Left lung (tissue), 10 donors: ENCODE results near the gene RILPL1. TPM values are rescaled to one million over a fixed set of nuclear protein-coding genes. Genes with fewer than 3 reads are reported as not detected.
"Not testable (repeated sequence)": the region's sequence is repeated elsewhere in the genome, so short reads cannot be mapped to it uniquely, and the experiment has no call there.

Source experiments
- ATAC-seq: fragments of 200-7000 bp; cut with Tn5 transposase; one replicate; pipeline ENCODE4 v1.9.1; 2020; ENCODE audit warnings: moderate library complexity
- DNase-seq, 4 donors: peaks; one replicate each; pipeline ENCODE4 v3.0.0-alpha.2; 2013 to 2020
- H3K27ac ChIP-seq, 2 donors: fragments of 200-600 bp; sonication (generic) in 1 of 2; one replicate each; pipeline versions ENCODE4 v1.5.0 to v1.8.0; 2020 to 2021
- H3K27me3 ChIP-seq, 2 donors: fragments of 200-600 bp; sonication (generic) in 1 of 2; one replicate each; pipeline versions ENCODE4 v1.5.0 to v1.8.0; 2020 to 2021
- H3K36me3 ChIP-seq, 2 donors: fragments of 200-600 bp; sonication (generic) in 1 of 2; one replicate each; pipeline versions ENCODE4 v1.5.0 to v1.8.0; 2020 to 2021
- H3K4me1 ChIP-seq, 2 donors: fragments of 200-600 bp; one replicate each; pipeline ENCODE4 v1.8.0; 2021
- H3K4me3 ChIP-seq, 2 donors: fragments of 200-600 bp; sonication (generic) in 1 of 2; one replicate each; pipeline versions ENCODE4 v1.5.0 to v1.8.0; 2020 to 2021; ENCODE audit warnings: mild to moderate bottlenecking in 1 of 2
- H3K9me3 ChIP-seq, 2 donors: fragments of 200-600 bp; sonication (generic) in 1 of 2; one replicate each; pipeline versions ENCODE4 v1.5.0 to v1.8.0; 2020 to 2021
- intact Hi-C, 2 donors: fragments of 100-400 bp; cut with DNase I; formaldehyde crosslinking; loops; one replicate each; pipeline versions ENCODE4 v1.11.2 to v1.14.2; 2022
- polyA plus RNA-seq, 6 donors: library from polyadenylated mRNA; unstranded; fragments of 120-200 nt; gene quantifications; one replicate each; pipeline ENCODE4 v1.2.1, GENCODE V29; 2013; ENCODE audit not compliant: insufficient read length in 6 of 6
- total RNA-seq, 2 donors: library from RNA; stranded (reverse); fragmentation: NEBNext Ultra II Directional; extraction: Animal tissue kit (Norgen Biotek cat#: 25700); gene quantifications; one replicate each; pipeline ENCODE4 v1.2.1, GENCODE V29; 2021
- TF ChIP-seq, protein P1 (sequence below), 2 donors: fragments of 200-600 bp; sonication (generic) in 1 of 2; IDR thresholded peaks; one replicate each; pipeline versions ENCODE4 v1.5.0 to v1.8.0; 2021; ENCODE audit warnings: antibody characterized with exemption in 2 of 2
- donor health status: DM: no; HTN: yes; CAD: no.
- donor health status: DM: no; HTN: no; CAD: no.

The RILPL1 gene
- total and polyA plus RNA-seq, 8 donors: 11.9 to 25.2 (median 21.6) TPM

DNA sequence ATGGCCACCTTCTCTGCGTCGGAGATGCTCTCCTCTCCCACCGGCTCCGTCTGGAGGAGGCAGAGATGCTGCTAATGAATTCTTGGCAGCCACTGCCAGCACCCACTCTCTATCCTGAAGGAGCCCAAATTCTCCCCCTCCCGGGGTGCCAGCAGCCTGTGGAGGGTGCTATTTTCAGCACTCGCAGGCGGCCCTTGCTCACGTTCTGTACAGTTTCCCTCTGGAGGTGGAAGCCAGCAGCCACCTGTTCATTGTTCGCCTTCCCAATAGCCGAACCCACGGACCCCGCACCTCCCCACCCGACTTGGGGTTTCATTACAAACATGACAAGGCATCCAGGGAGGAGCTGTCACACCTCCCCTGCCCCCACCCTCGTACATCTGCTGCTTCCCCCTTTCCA is 47.8 kb downstream of the RILPL1 start:
- Histone ChIP-seq H3K36me3 (peaks cover 0 to 4% of the 10 kb centered on the region in 2 donors), H3K9me3 (no peaks in the 10 kb centered on the region), H3K27me3 (no peaks in the 10 kb centered on the region), H3K4me3 (no peak overlapping the region), H3K4me1 (no peaks in the 10 kb centered on the region), H3K27ac (no peak overlapping the region)
- TF ChIP-seq, protein P1, sequence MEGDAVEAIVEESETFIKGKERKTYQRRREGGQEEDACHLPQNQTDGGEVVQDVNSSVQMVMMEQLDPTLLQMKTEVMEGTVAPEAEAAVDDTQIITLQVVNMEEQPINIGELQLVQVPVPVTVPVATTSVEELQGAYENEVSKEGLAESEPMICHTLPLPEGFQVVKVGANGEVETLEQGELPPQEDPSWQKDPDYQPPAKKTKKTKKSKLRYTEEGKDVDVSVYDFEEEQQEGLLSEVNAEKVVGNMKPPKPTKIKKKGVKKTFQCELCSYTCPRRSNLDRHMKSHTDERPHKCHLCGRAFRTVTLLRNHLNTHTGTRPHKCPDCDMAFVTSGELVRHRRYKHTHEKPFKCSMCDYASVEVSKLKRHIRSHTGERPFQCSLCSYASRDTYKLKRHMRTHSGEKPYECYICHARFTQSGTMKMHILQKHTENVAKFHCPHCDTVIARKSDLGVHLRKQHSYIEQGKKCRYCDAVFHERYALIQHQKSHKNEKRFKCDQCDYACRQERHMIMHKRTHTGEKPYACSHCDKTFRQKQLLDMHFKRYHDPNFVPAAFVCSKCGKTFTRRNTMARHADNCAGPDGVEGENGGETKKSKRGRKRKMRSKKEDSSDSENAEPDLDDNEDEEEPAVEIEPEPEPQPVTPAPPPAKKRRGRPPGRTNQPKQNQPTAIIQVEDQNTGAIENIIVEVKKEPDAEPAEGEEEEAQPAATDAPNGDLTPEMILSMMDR (IDR thresholded peaks at IDR 0.05): no peak
- DNase-seq (no peak), ATAC-seq (no peak)
- intact Hi-C loops: no loop called here

DNA sequence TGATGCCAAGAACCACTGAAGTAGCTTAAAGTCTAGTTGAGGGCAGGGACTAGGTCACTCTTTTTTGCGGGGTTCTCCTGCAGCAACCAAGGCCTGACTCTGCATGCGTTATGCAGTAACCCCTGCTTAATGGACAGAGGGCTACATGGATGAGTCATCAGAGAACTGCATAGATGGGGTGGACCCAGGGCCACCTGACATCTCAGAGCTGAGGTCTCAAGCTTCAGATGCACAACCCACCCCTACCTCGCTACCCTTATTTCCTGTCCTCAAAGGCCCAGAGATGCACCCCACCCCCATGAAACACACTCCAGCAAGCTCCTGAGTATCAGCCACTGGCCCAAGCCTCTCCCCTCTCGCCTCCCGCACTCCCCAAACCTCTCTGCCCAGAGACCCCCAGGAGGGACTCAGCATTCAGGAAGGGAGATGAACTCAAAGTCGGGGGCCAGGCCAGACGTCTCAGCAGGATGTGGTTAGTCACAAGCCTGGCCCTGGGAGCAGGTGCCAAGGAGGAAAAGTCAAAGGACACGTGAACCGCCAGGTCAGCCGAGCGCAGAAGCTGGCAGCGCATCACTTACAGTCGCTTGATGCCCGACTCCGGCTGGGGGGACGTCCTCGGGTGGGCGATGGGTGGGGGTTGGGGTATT is 49.8 kb downstream of the RILPL1 start:
- Histone ChIP-seq H3K4me3 (no peak overlapping the region), H3K27ac (no peak overlapping the region), H3K9me3 (no peaks in the 10 kb centered on the region), H3K27me3 (no peaks in the 10 kb centered on the region), H3K4me1 (no peaks in the 10 kb centered on the region), H3K36me3 (peaks cover 0 to 4% of the 10 kb centered on the region in 2 donors)
- DNase-seq (peak in 1 of 4 donors; percentile 40), ATAC-seq (no peak)
- TF ChIP-seq, protein P1 (IDR thresholded peaks at IDR 0.05): no peak
- intact Hi-C loops: no loop called here

- intact Hi-C loops: no loop called here
- no peak for ATAC-seq
- H3K4me1 ChIP-seq: no peaks in the 10 kb centered on the region
- H3K27ac ChIP-seq: no peak overlapping the region
- DNase-seq: no peak
- H3K4me3 ChIP-seq: no peak overlapping the region
- no peaks in the 10 kb centered on the region for H3K9me3 ChIP-seq
- H3K36me3 ChIP-seq: peaks cover 0 to 4% of the 10 kb centered on the region in 2 donors
- H3K27me3 ChIP-seq: no peaks in the 10 kb centered on the region
- TF ChIP-seq, protein P1 (IDR thresholded peaks at IDR 0.05): no peak
These were observed 50.6 kb downstream of the RILPL1 start for GRCh38 chr12:123482876-123483275.

DNA sequence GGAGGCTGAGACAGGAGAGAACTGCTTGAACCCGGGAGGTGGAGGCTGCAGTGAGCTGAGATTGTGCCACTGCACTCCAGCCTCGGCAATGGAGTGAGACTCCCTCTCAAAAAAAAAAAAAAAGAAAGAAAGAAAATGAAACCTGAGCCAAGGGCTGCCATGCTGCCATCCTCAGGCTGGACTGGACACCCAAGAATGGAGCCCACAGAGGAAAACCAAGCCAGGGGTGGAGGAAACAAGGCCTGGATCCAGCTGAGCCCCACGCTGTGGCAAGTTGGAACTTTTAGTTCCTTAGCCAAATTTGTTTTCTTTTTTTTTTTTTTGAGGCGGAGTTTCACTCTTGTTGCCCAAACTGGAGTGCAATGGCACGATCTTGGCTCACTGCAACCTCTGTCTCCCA is 52.3 kb downstream of the RILPL1 start:
- H3K4me3 ChIP-seq, DNase-seq, H3K27ac ChIP-seq, ATAC-seq, H3K9me3 ChIP-seq, intact Hi-C loops, H3K27me3 ChIP-seq, H3K4me1 ChIP-seq, H3K36me3 ChIP-seq: not testable (repeated sequence)

DNA sequence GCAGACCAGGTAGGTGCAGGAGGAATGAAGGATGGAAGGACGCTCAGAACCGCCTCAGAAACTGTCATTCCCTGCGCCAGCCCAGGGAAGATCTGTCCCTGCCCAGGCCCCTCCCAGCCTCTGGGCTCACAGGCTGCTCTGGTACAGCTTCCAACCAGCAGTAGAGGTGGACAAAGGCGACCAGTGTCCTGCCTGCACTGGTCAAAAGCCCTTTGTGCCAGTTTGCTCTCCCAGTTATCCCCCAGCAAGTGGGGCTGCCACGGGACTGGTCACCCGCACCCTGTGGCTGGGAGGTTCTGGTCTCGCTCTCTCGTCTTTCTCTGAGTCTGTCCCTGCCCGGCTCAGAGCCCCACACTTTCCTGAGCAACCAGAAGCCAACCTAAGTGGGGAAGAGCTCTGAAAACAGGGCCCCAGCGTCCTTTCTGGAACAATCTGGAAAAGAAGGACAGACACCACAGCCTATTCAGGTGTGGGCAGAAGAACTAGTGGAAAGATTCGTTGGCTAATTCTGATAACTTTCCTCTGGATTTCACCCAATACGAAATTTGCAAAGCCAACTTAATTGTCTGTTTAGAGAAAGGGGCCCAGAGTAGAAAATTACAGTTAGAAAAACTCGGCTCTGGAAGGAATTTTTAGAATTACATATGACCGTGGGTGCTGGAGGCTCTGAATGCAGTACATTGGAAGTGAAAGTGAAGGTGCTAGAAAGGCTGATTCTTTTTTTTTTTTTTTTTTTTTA is 53.9 kb downstream of the RILPL1 start:
- Histone ChIP-seq H3K4me1 (no peaks in the 10 kb centered on the region), H3K9me3 (no peaks in the 10 kb centered on the region), H3K36me3 (peaks cover 0 to 9% of the 10 kb centered on the region in 2 donors), H3K27ac (peak overlapping the region; percentile 33 to 48), H3K4me3 (no peak overlapping the region), H3K27me3 (no peaks in the 10 kb centered on the region)
- ATAC-seq (peak; percentile 9), DNase-seq (no peak)
- intact Hi-C loops: no loop called here
- TF ChIP-seq, protein P1 (IDR thresholded peaks at IDR 0.05): no peak
